Measurements from ENCODE around the gene OR51B2. TPM values are rescaled to one million over a fixed set of nuclear protein-coding genes. Genes with fewer than 3 reads are reported as not detected.
"Not testable (repeated sequence)": the region's sequence is repeated elsewhere in the genome, so short reads cannot be mapped to it uniquely, and the experiment has no call there.

Gene OR51B2
- not detected for polyA plus RNA-seq (ENCODE audit: insufficient read length in 4 of 4)

GRCh38 chr11:5324197-5324596 is at the start of gene OR51B2:
TSS of gene OR51B2 (minus strand) at chr11:5324297. CDS start at chr11:5324297, 0 bp downstream.
- no peak for DNase-seq (ENCODE audit: low read depth in 4 of 4, low spot score in 2 of 4)

- no peak for DNase-seq (ENCODE audit: low read depth in 4 of 4, low spot score in 2 of 4)
Observed at GRCh38 chr11:5369789-5370188, 45.7 kb upstream of the OR51B2 start.

DNA sequence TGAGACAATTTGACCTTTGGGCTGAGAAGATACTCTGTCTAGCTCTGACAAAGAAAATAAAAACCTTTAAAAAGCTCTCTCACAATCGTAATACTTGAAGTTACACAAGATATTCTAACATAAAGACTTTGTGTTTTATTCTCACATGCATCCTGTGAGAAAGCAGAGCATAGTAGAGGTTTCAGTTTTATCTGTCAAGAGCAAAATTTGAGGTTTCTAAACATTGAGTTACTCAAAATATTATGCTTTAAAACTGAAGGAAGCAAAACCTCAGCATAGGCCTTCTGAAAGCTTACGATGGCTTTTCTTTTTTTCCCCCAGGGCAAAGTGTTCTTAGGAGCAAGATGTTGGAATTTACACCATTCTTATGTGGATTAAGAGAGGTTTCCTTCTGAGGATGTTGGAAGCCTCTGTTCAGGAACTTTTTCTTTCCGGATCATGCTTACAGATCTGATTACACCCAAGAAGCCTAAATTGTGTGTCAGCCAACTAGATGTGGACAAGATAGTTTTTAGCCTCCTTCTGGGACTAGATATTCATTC is 44.5 kb upstream of the OR51B2 start:
- DNase-seq (ENCODE audit: low read depth in 4 of 4, low spot score in 2 of 4): no peak

DNA sequence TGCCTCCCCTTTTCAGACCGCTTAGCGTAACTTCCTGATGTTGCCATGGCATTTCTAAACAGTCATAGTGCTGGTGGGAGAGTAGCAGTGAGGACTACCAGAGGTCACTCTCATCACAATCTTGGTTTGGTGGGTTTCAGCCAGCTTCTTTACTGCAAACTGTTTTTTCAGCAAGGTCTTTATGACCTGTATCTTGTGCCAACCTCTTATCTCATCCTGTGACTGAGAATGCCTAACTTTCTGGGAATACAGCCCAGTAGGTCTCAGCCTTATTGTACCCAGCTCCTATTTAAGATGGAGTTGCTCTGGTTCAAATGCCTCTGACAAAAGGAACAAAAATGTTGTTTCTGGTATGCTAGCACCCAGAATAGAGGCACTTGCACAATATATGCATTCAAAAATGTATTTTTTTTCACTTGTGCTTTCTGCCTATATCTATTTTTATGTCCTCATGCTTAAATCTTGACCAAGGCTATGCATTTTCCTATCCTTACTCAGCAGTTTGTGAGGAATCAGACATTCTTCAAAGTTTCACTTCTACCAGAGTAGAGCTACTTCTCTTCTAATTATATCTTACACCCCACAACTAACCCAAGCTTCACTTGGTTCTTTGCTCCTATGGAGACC is 43.5 kb upstream of the OR51B2 start:
- no peak for DNase-seq (ENCODE audit: low read depth in 4 of 4, low spot score in 2 of 4)

DNA sequence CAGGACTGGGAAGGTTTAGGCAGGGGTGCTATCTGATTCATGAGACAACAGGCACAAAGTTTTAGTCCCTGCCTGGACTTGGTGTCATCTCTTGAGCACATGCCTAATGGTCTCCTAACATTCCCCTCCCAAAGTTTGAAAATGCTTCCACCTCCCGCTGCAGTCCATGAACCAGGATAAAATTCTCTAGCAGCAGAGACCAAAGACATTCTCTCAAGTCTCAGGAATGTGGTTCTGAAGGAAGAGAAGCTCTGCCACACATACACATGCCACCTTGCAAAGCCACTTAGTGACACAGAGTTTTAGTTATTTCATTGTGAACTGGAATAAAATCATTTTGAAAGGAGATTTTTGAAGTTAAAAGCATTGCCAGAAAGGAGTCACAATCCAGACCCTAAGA is 42.8 kb upstream of the OR51B2 start:
- DNase-seq (ENCODE audit: low read depth in 4 of 4, low spot score in 2 of 4): no peak

DNA sequence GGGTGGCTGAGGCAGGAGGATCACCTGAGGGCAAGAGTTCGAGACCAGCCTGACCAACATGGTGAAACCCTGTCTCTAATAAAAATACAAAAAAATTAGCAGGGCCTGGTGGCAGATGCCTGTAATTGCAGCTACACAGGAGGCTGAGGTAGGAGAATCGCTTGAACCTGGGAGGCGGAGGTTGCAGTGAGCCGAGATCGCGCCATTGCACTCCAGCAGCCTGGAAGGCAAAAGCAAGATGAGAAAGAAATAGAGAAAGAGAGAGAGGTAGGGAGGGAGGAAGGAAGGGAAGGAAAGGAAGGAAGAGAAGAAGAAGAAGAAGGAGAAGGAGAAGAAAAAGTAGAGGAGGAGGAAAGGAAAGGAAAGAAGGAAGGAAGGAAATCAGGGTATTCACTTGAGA is 42.3 kb upstream of the OR51B2 start:
- DNase-seq (ENCODE audit: low read depth in 4 of 4, low spot score in 2 of 4): not testable (repeated sequence)

GRCh38 chr11:5364214-5364613 is 40.1 kb upstream of the OR51B2 start:
- DNase-seq (ENCODE audit: low read depth in 4 of 4, low spot score in 2 of 4): no peak

GRCh38 chr11:5363679-5364078 is 39.6 kb upstream of the OR51B2 start:
- DNase-seq (ENCODE audit: low read depth in 4 of 4, low spot score in 2 of 4): no peak

DNA sequence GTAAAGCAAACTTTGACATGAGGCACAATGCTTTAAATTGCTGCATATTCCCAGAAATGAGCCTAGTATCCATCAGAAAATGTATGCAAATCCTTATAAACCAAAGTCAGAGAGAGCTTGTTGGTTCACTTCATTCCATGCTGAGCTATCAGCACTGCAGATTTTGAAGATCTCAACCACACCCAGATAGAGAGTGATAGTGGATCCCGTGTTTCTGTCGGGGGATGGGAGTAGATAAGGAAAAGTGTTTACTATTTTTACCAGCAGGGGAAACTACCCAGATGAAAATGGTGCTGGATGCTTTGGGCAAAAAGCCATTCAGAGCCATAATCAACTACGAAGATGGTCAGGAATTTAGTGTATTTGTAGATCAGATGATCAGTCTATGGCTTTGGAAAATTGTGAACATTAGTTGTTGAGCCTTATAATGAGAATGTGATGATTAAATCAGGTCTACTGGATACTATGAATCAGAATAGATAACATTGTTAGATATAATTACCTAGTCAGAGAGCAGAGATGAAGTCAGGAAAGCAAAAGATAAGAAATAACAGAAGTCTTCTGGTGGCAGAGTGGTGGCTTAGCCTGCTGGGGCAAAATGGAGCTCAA is 38.0 kb upstream of the OR51B2 start:
- DNase-seq (ENCODE audit: low read depth in 4 of 4, low spot score in 2 of 4): no peak

DNA sequence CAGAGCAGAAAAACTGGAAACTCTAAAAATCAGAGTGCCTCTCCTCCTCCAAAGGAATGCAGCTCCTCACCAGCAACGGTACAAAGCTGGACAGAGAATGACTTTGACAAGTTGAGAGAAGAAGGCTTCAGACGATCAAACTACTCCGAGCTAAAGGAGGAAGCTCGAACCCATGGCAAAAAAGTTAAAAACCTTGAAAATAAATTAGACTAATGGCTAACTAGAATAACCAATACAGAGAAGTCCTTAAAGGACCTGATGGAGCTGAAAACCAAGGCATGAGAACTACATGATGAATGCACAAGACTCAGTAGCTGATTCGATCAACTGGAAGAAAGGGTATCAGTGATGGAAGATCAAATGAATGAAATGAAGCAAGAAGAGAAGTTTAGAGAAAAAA is 31.9 kb upstream of the OR51B2 start:
- DNase-seq (ENCODE audit: low read depth in 4 of 4, low spot score in 2 of 4): not testable (repeated sequence)

DNA sequence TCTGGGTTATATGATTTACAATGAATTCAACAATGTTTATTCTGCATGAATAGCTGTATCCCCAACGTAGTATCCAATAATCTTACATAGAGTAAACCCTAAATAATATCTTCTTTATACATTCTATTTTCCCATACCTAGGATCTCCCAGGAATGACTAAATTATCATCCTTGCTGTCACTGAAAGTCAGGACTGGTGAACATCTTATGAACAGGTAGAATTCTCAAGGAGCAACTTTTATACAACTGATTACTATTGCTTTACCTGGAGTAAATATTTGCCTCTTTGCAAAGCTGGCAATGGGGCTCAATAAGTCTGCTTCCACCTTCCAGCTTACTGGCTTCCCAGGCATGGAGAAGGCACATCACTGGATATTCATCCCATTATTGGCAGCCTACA is 27.1 kb upstream of the OR51B2 start, which contains the start of gene OR51B6:
OR51B6 (plus strand) TSS at position 301 of the 400 bp plus-strand sequence; CDS start at position 301, 0 bp downstream.
- no peak for DNase-seq (ENCODE audit: low read depth in 4 of 4, low spot score in 2 of 4)

DNA sequence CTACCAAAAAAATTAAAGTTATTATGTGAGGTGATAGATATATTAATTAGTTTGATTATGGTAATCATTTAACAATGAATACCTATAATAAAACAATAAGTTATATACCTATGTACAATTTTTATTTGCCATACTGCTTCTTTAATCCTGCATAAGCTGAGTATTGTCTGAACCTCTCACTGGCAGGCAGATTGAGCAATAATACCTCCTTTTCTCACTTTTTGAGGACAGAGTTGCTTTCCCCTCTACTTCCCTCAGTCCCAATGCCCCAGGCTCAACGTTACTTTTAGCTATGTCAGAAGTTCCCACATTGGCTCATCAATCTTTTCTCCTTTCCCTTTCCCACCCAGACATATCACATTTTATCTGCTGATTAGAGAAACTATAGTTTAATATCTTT is 25.5 kb upstream of the OR51B2 start:
- DNase-seq (ENCODE audit: low read depth in 4 of 4, low spot score in 2 of 4): no peak

DNA sequence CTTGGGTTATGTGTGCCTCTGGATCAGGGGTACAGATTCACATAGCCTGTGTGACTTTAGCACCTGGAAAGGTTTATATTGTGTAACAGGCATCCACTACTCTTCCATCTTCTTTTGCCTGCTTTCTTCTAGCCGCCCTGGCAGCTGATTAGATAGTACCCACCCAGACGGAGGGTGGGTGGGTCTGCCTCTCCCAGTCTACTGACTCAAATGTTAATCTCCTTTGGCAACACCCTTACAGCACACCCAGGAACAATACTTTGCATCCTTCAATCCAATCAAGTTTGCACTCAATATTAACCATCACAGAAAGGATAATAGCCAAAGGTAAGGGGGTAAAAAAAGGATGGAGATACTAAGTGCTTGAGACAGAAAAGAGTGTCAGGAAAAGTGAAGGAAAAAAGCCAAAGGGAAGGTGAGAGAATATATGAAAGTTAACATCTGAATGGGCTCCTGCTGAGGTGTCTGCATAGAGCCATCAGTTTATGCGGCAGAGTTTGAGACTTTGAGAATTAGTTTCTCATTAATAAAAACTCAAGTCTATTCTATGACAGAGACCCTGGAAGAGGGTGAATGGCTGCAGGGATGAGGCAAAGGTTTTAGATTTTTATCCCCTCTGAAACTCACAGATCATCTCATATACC is 24.6 kb upstream of the OR51B2 start:
- DNase-seq (ENCODE audit: low read depth in 4 of 4, low spot score in 2 of 4): no peak

DNA sequence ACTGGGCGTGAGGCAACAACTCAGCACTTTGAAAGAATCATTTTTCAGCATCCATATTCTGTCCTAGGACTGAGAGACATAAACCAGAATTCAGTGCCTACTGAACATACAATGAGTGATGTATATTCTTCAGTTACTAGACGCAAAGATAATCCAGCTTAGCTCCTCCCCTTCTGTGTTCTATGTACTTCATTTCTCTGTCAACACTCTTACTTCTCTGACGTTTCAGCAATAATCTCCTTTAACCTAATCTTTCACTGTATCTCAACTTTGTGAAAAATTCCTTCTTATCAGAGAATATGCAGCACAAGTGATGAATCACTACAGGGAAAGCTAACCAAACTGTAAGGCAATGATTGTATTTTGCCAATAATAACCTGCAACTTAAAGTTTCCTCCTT is 21.7 kb upstream of the OR51B2 start:
- no peak for DNase-seq (ENCODE audit: low read depth in 4 of 4, low spot score in 2 of 4)

GRCh38 chr11:5343474-5344335 is 19.6 kb upstream of the OR51B2 start, which contains the start of gene OR51B5:
TSS of gene OR51B5 (minus strand) at chr11:5343524. CDS start at chr11:5343524, 0 bp downstream.
- no peak for DNase-seq (ENCODE audit: low read depth in 4 of 4, low spot score in 2 of 4)

DNA sequence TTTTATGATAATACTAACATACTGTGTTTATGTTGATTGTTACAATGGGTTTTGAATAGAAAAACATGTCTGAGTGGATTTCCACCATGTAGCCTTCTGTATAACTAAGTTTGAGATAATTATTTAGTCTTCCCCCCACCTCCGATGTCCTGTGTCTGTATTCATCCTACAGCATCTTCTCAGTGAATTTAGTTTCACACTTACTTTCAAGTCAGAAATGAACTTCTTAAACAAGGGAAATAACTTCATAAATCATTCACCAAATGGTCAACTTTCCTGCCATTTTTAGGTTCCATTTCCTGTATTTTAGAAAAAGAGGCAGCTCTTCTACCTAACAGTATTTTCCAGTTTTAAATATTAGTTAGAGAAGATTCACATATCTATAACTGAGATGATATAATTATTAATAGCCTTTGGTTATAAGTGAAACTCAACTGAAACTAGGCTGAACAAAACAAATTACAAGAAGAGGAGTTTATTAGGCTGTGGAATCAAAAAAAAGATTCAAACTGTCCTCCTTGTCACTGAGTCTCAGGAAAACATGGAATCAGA is 15.8 kb upstream of the OR51B2 start:
- DNase-seq (ENCODE audit: low read depth in 4 of 4, low spot score in 2 of 4): no peak

- DNase-seq (ENCODE audit: low read depth in 4 of 4, low spot score in 2 of 4): not testable (repeated sequence)
Observed at GRCh38 chr11:5337253-5337652, 13.2 kb upstream of the OR51B2 start.

GRCh38 chr11:5336331-5336730 is 12.2 kb upstream of the OR51B2 start:
- DNase-seq (ENCODE audit: low read depth in 4 of 4, low spot score in 2 of 4): no peak

GRCh38 chr11:5335170-5335569 is 11.1 kb upstream of the OR51B2 start:
- no peak for DNase-seq (ENCODE audit: low read depth in 4 of 4, low spot score in 2 of 4)

DNA sequence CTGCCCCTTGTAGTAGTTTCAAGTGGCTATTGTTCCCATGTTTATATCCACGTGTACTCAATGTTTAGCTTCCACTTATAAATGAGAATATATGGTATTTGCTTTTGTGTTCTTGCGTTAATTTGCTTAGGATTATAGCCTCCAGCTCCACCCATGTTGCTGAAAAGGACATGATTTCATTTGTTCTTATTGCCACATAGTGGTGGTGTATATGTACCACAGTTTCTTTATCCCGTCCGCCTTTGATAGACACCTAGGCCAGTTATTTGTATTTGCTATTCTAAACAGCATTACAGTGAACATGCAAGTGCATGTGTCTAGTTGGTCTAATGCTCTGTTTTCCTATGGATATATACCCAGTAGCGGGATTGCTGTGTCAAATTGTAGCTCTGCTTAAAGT is 6.8 kb downstream of the OR51B2 start:
- no peak for DNase-seq (ENCODE audit: low read depth in 4 of 4, low spot score in 2 of 4)
